HepG2 (cell line): ENCODE results near the gene PHRF1. TPM values are rescaled to one million over a fixed set of nuclear protein-coding genes. Genes with fewer than 3 reads are reported as not detected.

Experiments used
- CENPT ChIP-seq: sonication (generic); formaldehyde crosslinking; IDR thresholded peaks from 2 replicates; pipeline ENCODE4 v1.8.0; 2022; ENCODE audit warnings: low read depth, mild to moderate bottlenecking, moderate library complexity, missing genetic modification reagents
- CREB1 ChIP-seq, 2 experiments: fragments of 450-650 bp in 1 of 2; IDR thresholded peaks; 2 replicates each; pipeline ENCODE4 v1.6.1; 2016 to 2017; ENCODE audit warnings: control low read depth in 1 of 2, mild to moderate bottlenecking in 1 of 2, missing compliant biosample characterization in 1 of 2, missing genetic modification characterization in 1 of 2
- KDM3A ChIP-seq: IDR thresholded peaks from 2 replicates; pipeline ENCODE4 v1.6.1; 2018; ENCODE audit warnings: low read depth, missing compliant biosample characterization
- KDM5B ChIP-seq: sonication (generic); formaldehyde crosslinking; IDR thresholded peaks from 2 replicates; pipeline ENCODE4 v1.4.0; 2020; ENCODE audit warnings: missing genetic modification reagents, mild to moderate bottlenecking, borderline replicate concordance
- NBN ChIP-seq: fragments of 450-650 bp; conservative IDR thresholded peaks from 2 replicates; pipeline ENCODE4 v1.6.1; 2017
- ZNF556 ChIP-seq: sonication (generic); formaldehyde crosslinking; IDR thresholded peaks from 2 replicates; pipeline ENCODE4 v1.4.0; 2020; ENCODE audit warnings: mild to moderate bottlenecking, missing genetic modification reagents, borderline replicate concordance
- ZNF713 ChIP-seq: sonication (generic); formaldehyde crosslinking; IDR thresholded peaks from 2 replicates; pipeline ENCODE4 v1.4.0; 2020; ENCODE audit warnings: mild to moderate bottlenecking, missing genetic modification reagents
- polyA plus RNA-seq, 8 experiments: library from polyadenylated mRNA; depleted of rRNA in 3 of 8; stranded (reverse) in 7 of 8; unstranded in 1 of 8; fragments of >200 nt; fragmentation: Illumina TruSeq in 4 of 8; extraction: Trizol in 4 of 8; gene quantifications; 2 replicates each; pipeline versions ENCODE4 v1.2.1 to v1.2.3, GENCODE V29; 2011 to 2016; ENCODE audit warnings: low read depth in 4 of 8, missing spikeins in 1 of 8, mixed read lengths in 1 of 8; ENCODE audit not compliant: insufficient read depth in 1 of 8
- total RNA-seq, 5 experiments: library from RNA; depleted of rRNA; stranded (reverse); fragments of >200 nt; fragmentation: Illumina TruSeq; extraction: Trizol; gene quantifications; 2 replicates each; pipeline ENCODE4 v1.2.3, GENCODE V29; 2016; ENCODE audit warnings: low read depth in 1 of 5
- TF ChIP-seq, protein P1 (sequence below): sonication (generic); formaldehyde crosslinking; IDR thresholded peaks from 2 replicates; pipeline ENCODE4 v1.4.0; 2020; ENCODE audit warnings: mild to moderate bottlenecking, missing genetic modification reagents
- TF ChIP-seq, protein P2 (sequence below), 2 experiments: sonication (generic) in 1 of 2; formaldehyde crosslinking in 1 of 2; IDR thresholded peaks; 2 replicates each; pipeline versions ENCODE4 v1.4.0 to v1.6.1; 2018 to 2020; ENCODE audit warnings: missing genetic modification reagents in 2 of 2, borderline replicate concordance in 1 of 2, low read depth in 1 of 2, mild to moderate bottlenecking in 1 of 2, missing biosample characterization in 1 of 2
- TF ChIP-seq, protein P3 (sequence below): sonication (generic); formaldehyde crosslinking; IDR thresholded peaks from 2 replicates; pipeline ENCODE4 v1.4.0; 2020; ENCODE audit warnings: missing genetic modification reagents
- TF ChIP-seq, protein P4 (sequence below): IDR thresholded peaks from 2 replicates; pipeline ENCODE4 v1.6.1; 2016; ENCODE audit warnings: low read depth, control low read depth
- TF ChIP-seq, protein P5 (sequence below): sonication (generic); formaldehyde crosslinking; IDR thresholded peaks from 2 replicates; pipeline ENCODE4 v1.4.0; 2020; ENCODE audit warnings: mild to moderate bottlenecking, missing genetic modification reagents
- TF ChIP-seq, protein P6 (sequence below): sonication (generic); formaldehyde crosslinking; IDR thresholded peaks from 2 replicates; pipeline ENCODE4 v1.5.0; 2020; ENCODE audit warnings: mild to moderate bottlenecking, missing genetic modification reagents, moderate library complexity
- TF ChIP-seq, protein P7 (sequence below): sonication (generic); formaldehyde crosslinking; IDR thresholded peaks from 2 replicates; pipeline ENCODE4 v1.9.0; 2022; ENCODE audit warnings: low read depth, missing genetic modification reagents

PHRF1 gene
- total and polyA plus RNA-seq, 2 of the 13 experiments (the other 11 are each of a cell fraction or from before 2014, with no cell fraction given), result 8.2 to 16.7 TPM

DNA sequence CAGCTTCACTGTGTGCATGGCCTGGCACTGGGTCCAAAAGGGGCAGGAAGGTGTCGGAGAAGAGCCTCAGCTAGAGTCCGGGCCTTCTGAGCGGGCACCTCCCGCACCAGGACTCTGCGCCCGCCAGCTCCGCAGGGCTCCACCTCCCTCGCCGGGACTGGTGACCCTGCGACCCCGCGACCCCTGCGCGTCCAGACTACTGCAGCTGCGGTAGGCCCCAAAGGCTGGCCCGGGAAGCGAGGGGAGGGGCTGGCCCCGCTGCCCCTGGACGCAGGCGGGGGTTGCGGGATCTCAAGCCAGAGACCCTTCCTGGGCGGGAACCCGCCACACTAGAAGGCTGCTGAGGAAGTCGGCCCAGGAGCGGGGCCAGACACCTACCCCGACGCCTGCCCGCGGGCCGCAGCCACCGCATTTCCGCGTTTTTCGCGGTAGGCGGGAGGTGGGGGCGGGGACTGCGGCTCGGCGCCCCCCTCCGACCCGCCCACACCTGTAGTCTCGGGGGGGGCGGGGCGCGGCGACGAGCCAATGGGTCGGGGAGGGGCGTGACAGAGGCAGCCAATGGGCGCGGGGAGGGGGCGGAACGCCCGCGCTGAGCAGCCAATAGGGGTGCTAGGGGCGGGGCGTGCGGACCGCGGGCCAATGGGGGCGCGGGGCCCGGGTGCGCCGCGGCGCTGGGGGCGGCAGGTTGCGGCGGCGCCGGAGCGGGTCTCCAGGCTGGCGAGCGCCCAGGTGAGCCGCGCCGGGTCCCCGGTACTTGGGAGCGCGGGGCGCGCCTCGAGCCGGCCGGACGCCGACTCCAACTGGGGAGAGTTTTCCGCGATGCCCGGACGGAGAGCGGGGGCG is 15.7 kb upstream of the PHRF1 start, which contains the start of the genes LMNTD2 and RASSF7 (continued):
- TF ChIP-seq, protein P1, sequence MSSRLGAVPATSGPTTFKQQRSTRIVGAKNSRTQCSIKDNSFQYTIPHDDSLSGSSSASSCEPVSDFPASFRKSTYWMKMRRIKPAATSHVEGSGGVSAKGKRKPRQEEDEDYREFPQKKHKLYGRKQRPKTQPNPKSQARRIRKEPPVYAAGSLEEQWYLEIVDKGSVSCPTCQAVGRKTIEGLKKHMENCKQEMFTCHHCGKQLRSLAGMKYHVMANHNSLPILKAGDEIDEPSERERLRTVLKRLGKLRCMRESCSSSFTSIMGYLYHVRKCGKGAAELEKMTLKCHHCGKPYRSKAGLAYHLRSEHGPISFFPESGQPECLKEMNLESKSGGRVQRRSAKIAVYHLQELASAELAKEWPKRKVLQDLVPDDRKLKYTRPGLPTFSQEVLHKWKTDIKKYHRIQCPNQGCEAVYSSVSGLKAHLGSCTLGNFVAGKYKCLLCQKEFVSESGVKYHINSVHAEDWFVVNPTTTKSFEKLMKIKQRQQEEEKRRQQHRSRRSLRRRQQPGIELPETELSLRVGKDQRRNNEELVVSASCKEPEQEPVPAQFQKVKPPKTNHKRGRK (CRISPR knock-in tag), result no peak
- TF ChIP-seq CENPT (0 out of 2 replicates have a peak, but pooled peaks have one; percentile 41), KDM3A (CRISPR knock-in tag) (peak; percentile 44; the same call in 1 of the 2 replicates), KDM5B (peak; percentile 72), ZNF556 (peak; percentile 23; the same call in 1 of the 2 replicates), NBN (no peak), CREB1 (IDR thresholded peaks at IDR 0.05) (0 out of 2 replicates have a peak, but pooled peaks have one; percentile 11), CREB1 (CRISPR knock-in tag; IDR thresholded peaks at IDR 0.05) (no peak), ZNF713 (no peak)
- TF ChIP-seq, protein P2, sequence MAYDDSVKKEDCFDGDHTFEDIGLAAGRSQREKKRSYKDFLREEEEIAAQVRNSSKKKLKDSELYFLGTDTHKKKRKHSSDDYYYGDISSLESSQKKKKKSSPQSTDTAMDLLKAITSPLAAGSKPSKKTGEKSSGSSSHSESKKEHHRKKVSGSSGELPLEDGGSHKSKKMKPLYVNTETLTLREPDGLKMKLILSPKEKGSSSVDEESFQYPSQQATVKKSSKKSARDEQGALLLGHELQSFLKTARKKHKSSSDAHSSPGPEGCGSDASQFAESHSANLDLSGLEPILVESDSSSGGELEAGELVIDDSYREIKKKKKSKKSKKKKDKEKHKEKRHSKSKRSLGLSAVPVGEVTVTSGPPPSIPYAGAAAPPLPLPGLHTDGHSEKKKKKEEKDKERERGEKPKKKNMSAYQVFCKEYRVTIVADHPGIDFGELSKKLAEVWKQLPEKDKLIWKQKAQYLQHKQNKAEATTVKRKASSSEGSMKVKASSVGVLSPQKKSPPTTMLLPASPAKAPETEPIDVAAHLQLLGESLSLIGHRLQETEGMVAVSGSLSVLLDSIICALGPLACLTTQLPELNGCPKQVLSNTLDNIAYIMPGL (CRISPR knock-in tag; IDR thresholded peaks at IDR 0.05; ENCODE audit: borderline replicate concordance in 1 of 2, low read depth in 1 of 2), result peak in 1 of 2 experiments; percentile 34; a peak in 1 of 4 replicates
- TF ChIP-seq, protein P3, sequence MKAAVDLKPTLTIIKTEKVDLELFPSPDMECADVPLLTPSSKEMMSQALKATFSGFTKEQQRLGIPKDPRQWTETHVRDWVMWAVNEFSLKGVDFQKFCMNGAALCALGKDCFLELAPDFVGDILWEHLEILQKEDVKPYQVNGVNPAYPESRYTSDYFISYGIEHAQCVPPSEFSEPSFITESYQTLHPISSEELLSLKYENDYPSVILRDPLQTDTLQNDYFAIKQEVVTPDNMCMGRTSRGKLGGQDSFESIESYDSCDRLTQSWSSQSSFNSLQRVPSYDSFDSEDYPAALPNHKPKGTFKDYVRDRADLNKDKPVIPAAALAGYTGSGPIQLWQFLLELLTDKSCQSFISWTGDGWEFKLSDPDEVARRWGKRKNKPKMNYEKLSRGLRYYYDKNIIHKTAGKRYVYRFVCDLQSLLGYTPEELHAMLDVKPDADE (CRISPR knock-in tag), result no peak
- TF ChIP-seq, protein P4, sequence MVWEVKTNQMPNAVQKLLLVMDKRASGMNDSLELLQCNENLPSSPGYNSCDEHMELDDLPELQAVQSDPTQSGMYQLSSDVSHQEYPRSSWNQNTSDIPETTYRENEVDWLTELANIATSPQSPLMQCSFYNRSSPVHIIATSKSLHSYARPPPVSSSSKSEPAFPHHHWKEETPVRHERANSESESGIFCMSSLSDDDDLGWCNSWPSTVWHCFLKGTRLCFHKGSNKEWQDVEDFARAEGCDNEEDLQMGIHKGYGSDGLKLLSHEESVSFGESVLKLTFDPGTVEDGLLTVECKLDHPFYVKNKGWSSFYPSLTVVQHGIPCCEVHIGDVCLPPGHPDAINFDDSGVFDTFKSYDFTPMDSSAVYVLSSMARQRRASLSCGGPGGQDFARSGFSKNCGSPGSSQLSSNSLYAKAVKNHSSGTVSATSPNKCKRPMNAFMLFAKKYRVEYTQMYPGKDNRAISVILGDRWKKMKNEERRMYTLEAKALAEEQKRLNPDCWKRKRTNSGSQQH, result no peak
- TF ChIP-seq, protein P5, sequence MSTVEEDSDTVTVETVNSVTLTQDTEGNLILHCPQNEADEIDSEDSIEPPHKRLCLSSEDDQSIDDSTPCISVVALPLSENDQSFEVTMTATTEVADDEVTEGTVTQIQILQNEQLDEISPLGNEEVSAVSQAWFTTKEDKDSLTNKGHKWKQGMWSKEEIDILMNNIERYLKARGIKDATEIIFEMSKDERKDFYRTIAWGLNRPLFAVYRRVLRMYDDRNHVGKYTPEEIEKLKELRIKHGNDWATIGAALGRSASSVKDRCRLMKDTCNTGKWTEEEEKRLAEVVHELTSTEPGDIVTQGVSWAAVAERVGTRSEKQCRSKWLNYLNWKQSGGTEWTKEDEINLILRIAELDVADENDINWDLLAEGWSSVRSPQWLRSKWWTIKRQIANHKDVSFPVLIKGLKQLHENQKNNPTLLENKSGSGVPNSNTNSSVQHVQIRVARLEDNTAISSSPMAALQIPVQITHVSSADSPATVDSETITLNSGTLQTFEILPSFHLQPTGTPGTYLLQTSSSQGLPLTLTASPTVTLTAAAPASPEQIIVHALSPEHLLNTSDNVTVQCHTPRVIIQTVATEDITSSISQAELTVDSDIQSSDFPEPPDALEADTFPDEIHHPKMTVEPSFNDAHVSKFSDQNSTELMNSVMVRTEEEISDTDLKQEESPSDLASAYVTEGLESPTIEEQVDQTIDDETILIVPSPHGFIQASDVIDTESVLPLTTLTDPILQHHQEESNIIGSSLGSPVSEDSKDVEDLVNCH (CRISPR knock-in tag), result no peak
- TF ChIP-seq, protein P6, sequence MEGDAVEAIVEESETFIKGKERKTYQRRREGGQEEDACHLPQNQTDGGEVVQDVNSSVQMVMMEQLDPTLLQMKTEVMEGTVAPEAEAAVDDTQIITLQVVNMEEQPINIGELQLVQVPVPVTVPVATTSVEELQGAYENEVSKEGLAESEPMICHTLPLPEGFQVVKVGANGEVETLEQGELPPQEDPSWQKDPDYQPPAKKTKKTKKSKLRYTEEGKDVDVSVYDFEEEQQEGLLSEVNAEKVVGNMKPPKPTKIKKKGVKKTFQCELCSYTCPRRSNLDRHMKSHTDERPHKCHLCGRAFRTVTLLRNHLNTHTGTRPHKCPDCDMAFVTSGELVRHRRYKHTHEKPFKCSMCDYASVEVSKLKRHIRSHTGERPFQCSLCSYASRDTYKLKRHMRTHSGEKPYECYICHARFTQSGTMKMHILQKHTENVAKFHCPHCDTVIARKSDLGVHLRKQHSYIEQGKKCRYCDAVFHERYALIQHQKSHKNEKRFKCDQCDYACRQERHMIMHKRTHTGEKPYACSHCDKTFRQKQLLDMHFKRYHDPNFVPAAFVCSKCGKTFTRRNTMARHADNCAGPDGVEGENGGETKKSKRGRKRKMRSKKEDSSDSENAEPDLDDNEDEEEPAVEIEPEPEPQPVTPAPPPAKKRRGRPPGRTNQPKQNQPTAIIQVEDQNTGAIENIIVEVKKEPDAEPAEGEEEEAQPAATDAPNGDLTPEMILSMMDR (CRISPR knock-in tag), result no peak
- TF ChIP-seq, protein P7, sequence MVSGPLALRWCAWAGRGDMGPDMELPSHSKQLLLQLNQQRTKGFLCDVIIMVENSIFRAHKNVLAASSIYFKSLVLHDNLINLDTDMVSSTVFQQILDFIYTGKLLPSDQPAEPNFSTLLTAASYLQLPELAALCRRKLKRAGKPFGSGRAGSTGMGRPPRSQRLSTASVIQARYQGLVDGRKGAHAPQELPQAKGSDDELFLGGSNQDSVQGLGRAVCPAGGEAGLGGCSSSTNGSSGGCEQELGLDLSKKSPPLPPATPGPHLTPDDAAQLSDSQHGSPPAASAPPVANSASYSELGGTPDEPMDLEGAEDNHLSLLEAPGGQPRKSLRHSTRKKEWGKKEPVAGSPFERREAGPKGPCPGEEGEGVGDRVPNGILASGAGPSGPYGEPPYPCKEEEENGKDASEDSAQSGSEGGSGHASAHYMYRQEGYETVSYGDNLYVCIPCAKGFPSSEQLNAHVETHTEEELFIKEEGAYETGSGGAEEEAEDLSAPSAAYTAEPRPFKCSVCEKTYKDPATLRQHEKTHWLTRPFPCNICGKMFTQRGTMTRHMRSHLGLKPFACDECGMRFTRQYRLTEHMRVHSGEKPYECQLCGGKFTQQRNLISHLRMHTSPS (CRISPR knock-in tag), result peak; percentile 68; the same call in 1 of the 2 replicates
